ENCODE data around the gene MAVS. TPM values are rescaled to one million over a fixed set of nuclear protein-coding genes. Genes with fewer than 3 reads are reported as not detected.

The MAVS gene
- total and polyA plus RNA-seq, 2 donors (not counting 3 experiments of a cell fraction or from before 2014, with no cell fraction given), result 18.8 to 40.7 TPM

- ChIA-PET CTCF (no interaction called here), POLR2A (no interaction called here)
- DNase-seq (ENCODE audit: low read depth, low spot score) (no peak), FAIRE-seq (no peak)
- Histone ChIP-seq H3K9me1 (replicated peaks; ENCODE audit: control insufficient read depth, extremely low read depth, insufficient read depth, low read length) (no peaks in the 10 kb centered on the region), H3K4me2 (ENCODE audit: insufficient read depth, low read length) (no peak overlapping the region), H3K27ac (ENCODE audit: insufficient read depth, low read depth, low read length) (no peak overlapping the region), H2AFZ (ENCODE audit: low read depth, low read length) (no peak overlapping the region), H3K27me3 (ENCODE audit: control insufficient read depth in 2 of 2, insufficient read depth in 2 of 2, low read length in 2 of 2) (no peaks in the 10 kb centered on the region), H3K4me1 (ENCODE audit: control insufficient read depth, extremely low read depth, insufficient read depth, low read length) (peaks cover 7% of the 10 kb centered on the region), H3K36me3 (ENCODE audit: control insufficient read depth in 2 of 2, extremely low read depth in 1 of 2, insufficient read depth in 2 of 2, low read length in 2 of 2) (peaks cover 2 to 19% of the 10 kb centered on the region in 2 experiments), H3K9me3 (replicated peaks; ENCODE audit: control insufficient read depth, insufficient read depth, low read length) (no peaks in the 10 kb centered on the region), H3K79me2 (ENCODE audit: control insufficient read depth, insufficient read depth, low read length) (peaks cover 4% of the 10 kb centered on the region), H3K4me3 (replicated peaks in 1 of 3; ENCODE audit: insufficient read depth in 1 of 3, low read depth in 1 of 3, low read length in 3 of 3) (no peak overlapping the region), H3K9ac (replicated peaks; ENCODE audit: extremely low read depth, insufficient read depth, low read length) (no peak overlapping the region), H4K20me1 (replicated peaks; ENCODE audit: control insufficient read depth, extremely low read depth, insufficient read depth, low read length) (no peaks in the 10 kb centered on the region)
- no TSS peak for BruUV-seq (replicated peaks)
- TF ChIP-seq, protein P1, sequence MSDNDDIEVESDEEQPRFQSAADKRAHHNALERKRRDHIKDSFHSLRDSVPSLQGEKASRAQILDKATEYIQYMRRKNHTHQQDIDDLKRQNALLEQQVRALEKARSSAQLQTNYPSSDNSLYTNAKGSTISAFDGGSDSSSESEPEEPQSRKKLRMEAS (IDR thresholded peaks at IDR 0.05; ENCODE audit: insufficient read depth, insufficient read length), result no peak
- TF ChIP-seq CTCF (IDR thresholded peaks at IDR 0.05; ENCODE audit: extremely low read depth in 1 of 2, insufficient read depth in 1 of 2, low read depth in 1 of 2, low read length in 2 of 2) (no peak), POLR2AphosphoS5 (IDR thresholded peaks at IDR 0.05; ENCODE audit: insufficient read depth, low read depth, low read length) (no peak), EZH2 (IDR thresholded peaks at IDR 0.05; ENCODE audit: borderline replicate concordance, low read depth, low read length, severe bottlenecking) (no peak), FOS (IDR thresholded peaks at IDR 0.05; ENCODE audit: borderline replicate concordance, insufficient read depth, low read length) (no peak), GATA2 (IDR thresholded peaks at IDR 0.05; ENCODE audit: insufficient read depth, insufficient read length, low read depth, low read length) (no peak), JUN (IDR thresholded peaks at IDR 0.05; ENCODE audit: borderline replicate concordance, insufficient read depth, insufficient read length, low read depth) (no peak), MYC (IDR thresholded peaks at IDR 0.05; ENCODE audit: low read depth, low read length) (no peak), POLR2A (IDR thresholded peaks at IDR 0.05; ENCODE audit: low read depth, low read length) (no peak)
- intact Hi-C loops (cut with micrococcal nuclease), result loop anchor here (2.0 kb wide), 1 partner anchor 15 kb away; no protein-coding TSS in a partner anchor
- dilution Hi-C loops (cut with MboI; ENCODE audit: extremely low pct_ligation_motif_present, low sequenced_read_pairs), result no loop called here
Observed at GRCh38 chr20:3823881-3824280, 22.8 kb upstream of the MAVS start.
